ENCODE results near the gene SMKR1. TPM values are rescaled to one million over a fixed set of nuclear protein-coding genes. Genes with fewer than 3 reads are reported as not detected.
"Not testable (repeated sequence)": the region's sequence is repeated elsewhere in the genome, so short reads cannot be mapped to it uniquely, and the experiment has no call there.

The SMKR1 gene
- total RNA-seq, 5 donors from 2014 or later (not counting 1 experiment from before 2014, with no cell fraction given), result 1.3 to 3.6 (median 2.2) TPM

- H3K27ac ChIP-seq (ENCODE audit: low read length), result no peak overlapping the region
- ATAC-seq (replicated peaks in 1 of 4) (no peak), DNase-seq (no peak)
- WGBS (ENCODE audit: insufficient coverage), result 84% methylated on average over 3 of the region's 4 CpGs
- no peaks in the 10 kb centered on the region for H3K36me3 Mint-ChIP-seq
- H3K27ac Mint-ChIP-seq, result no peak overlapping the region
- H3K4me1 ChIP-seq (ENCODE audit: control insufficient read depth in 1 of 2, extremely low read depth in 1 of 2, insufficient read depth in 2 of 2, low read length in 2 of 2), result no peaks in the 10 kb centered on the region
- no peaks in the 10 kb centered on the region for H3K27me3 ChIP-seq (replicated peaks in 1 of 2; ENCODE audit: control insufficient read depth in 2 of 2, extremely low read depth in 1 of 2, insufficient read depth in 2 of 2, low read length in 1 of 2)
- no peak overlapping the region for H3K4me3 ChIP-seq (ENCODE audit: control insufficient read depth in 1 of 2, extremely low read depth in 1 of 2, low read length in 1 of 2)
- no peaks in the 10 kb centered on the region for H3K27me3 Mint-ChIP-seq
- ChIA-PET CTCF (interaction anchor here in 1 of 2 donors (0.6 to 5.9 kb wide), 3 partner anchors 95 to 126 kb away, joined by 3 to 68 read pairs (median 5); no protein-coding TSS in a partner anchor), POLR2A (no interaction called here)
- H3K9me3 Mint-ChIP-seq, result no peaks in the 10 kb centered on the region
- no peaks in the 10 kb centered on the region for H3K36me3 ChIP-seq (ENCODE audit: control insufficient read depth in 2 of 2, extremely low read depth in 1 of 2, insufficient read depth in 1 of 2, low read length in 1 of 2)
- H3K9me3 ChIP-seq, result no peaks in the 10 kb centered on the region
- H3K4me3 Mint-ChIP-seq, result no peak overlapping the region
- no peaks in the 10 kb centered on the region for H3K4me1 Mint-ChIP-seq
Observed at GRCh38 chr7:129468547-129468946, 33.8 kb upstream of the SMKR1 start.

GRCh38 chr7:129469930-129470329, 32.4 kb upstream of the SMKR1 start:
- no peak overlapping the region for H3K4me3 ChIP-seq (ENCODE audit: control insufficient read depth in 1 of 2, extremely low read depth in 1 of 2, low read length in 1 of 2)
- Mint-ChIP-seq H3K27ac (no peak overlapping the region), H3K27me3 (no peaks in the 10 kb centered on the region), H3K4me1 (no peaks in the 10 kb centered on the region), H3K36me3 (no peaks in the 10 kb centered on the region), H3K9me3 (no peaks in the 10 kb centered on the region), H3K4me3 (no peak overlapping the region)
- no peaks in the 10 kb centered on the region for H3K36me3 ChIP-seq (ENCODE audit: control insufficient read depth in 2 of 2, extremely low read depth in 1 of 2, insufficient read depth in 1 of 2, low read length in 1 of 2)
- no peak overlapping the region for H3K27ac ChIP-seq (ENCODE audit: low read length)
- no peaks in the 10 kb centered on the region for H3K9me3 ChIP-seq
- CTCF ChIA-PET, result interaction anchor here (0.6 to 5.9 kb wide), 7 partner anchors 34 to 536 kb away, joined by 3 to 68 read pairs (median 3); no protein-coding TSS in a partner anchor
- POLR2A ChIA-PET, result interaction anchor here in 1 of 2 donors (0.6 kb wide), 1 partner anchor 251 kb away, joined by 11 read pairs; no protein-coding TSS in a partner anchor
- no peaks in the 10 kb centered on the region for H3K4me1 ChIP-seq (ENCODE audit: control insufficient read depth in 1 of 2, extremely low read depth in 1 of 2, insufficient read depth in 2 of 2, low read length in 2 of 2)
- DNase-seq (no peak), ATAC-seq (replicated peaks in 1 of 4) (no peak)
- no peaks in the 10 kb centered on the region for H3K27me3 ChIP-seq (replicated peaks in 1 of 2; ENCODE audit: control insufficient read depth in 2 of 2, extremely low read depth in 1 of 2, insufficient read depth in 2 of 2, low read length in 1 of 2)

GRCh38 chr7:129470411-129470810, 31.9 kb upstream of the SMKR1 start:
- ATAC-seq (replicated peaks in 1 of 4) (no peak), DNase-seq (no peak)
- no CpG with 5 or more reads among the region's 1 CpG for WGBS (ENCODE audit: insufficient coverage)
- Histone ChIP-seq H3K9me3 (no peaks in the 10 kb centered on the region), H3K4me3 (ENCODE audit: control insufficient read depth in 1 of 2, extremely low read depth in 1 of 2, low read length in 1 of 2) (no peak overlapping the region), H3K27me3 (replicated peaks in 1 of 2; ENCODE audit: control insufficient read depth in 2 of 2, extremely low read depth in 1 of 2, insufficient read depth in 2 of 2, low read length in 1 of 2) (no peaks in the 10 kb centered on the region), H3K27ac (ENCODE audit: low read length) (no peak overlapping the region), H3K36me3 (ENCODE audit: control insufficient read depth in 2 of 2, extremely low read depth in 1 of 2, insufficient read depth in 1 of 2, low read length in 1 of 2) (no peaks in the 10 kb centered on the region), H3K4me1 (ENCODE audit: control insufficient read depth in 1 of 2, extremely low read depth in 1 of 2, insufficient read depth in 2 of 2, low read length in 2 of 2) (no peaks in the 10 kb centered on the region)
- POLR2A ChIA-PET, result interaction anchor here in 1 of 2 donors (0.6 kb wide), 1 partner anchor 251 kb away, joined by 11 read pairs; no protein-coding TSS in a partner anchor
- Mint-ChIP-seq H3K36me3 (no peaks in the 10 kb centered on the region), H3K27me3 (no peaks in the 10 kb centered on the region), H3K4me1 (no peaks in the 10 kb centered on the region), H3K4me3 (no peak overlapping the region), H3K9me3 (no peaks in the 10 kb centered on the region), H3K27ac (no peak overlapping the region)
- CTCF ChIA-PET, result interaction anchor here (0.5 to 5.9 kb wide), 7 partner anchors 34 to 535 kb away, joined by 3 to 68 read pairs (median 3); no protein-coding TSS in a partner anchor

- Mint-ChIP-seq H3K9me3 (no peaks in the 10 kb centered on the region), H3K4me3 (no peak overlapping the region), H3K4me1 (no peaks in the 10 kb centered on the region), H3K36me3 (no peaks in the 10 kb centered on the region), H3K27me3 (no peaks in the 10 kb centered on the region), H3K27ac (no peak overlapping the region)
- POLR2A ChIA-PET, result interaction anchor here (0.6 kb wide), 3 partner anchors 26 to 379 kb away, joined by 3 read pairs; no protein-coding TSS in a partner anchor
- Histone ChIP-seq H3K9me3 (no peaks in the 10 kb centered on the region), H3K4me3 (ENCODE audit: control insufficient read depth in 1 of 2, extremely low read depth in 1 of 2, low read length in 1 of 2) (no peak overlapping the region), H3K36me3 (ENCODE audit: control insufficient read depth in 2 of 2, extremely low read depth in 1 of 2, insufficient read depth in 1 of 2, low read length in 1 of 2) (no peaks in the 10 kb centered on the region), H3K27ac (ENCODE audit: low read length) (no peak overlapping the region), H3K4me1 (ENCODE audit: control insufficient read depth in 1 of 2, extremely low read depth in 1 of 2, insufficient read depth in 2 of 2, low read length in 2 of 2) (no peaks in the 10 kb centered on the region), H3K27me3 (replicated peaks in 1 of 2; ENCODE audit: control insufficient read depth in 2 of 2, extremely low read depth in 1 of 2, insufficient read depth in 2 of 2, low read length in 1 of 2) (no peaks in the 10 kb centered on the region)
- ATAC-seq (replicated peaks in 1 of 4) (no peak), DNase-seq (no peak)
- CTCF ChIA-PET, result interaction anchor here (0.5 to 5.9 kb wide), 17 partner anchors 18 to 861 kb away, joined by 3 to 68 read pairs (median 4); partner anchors contain the start of gene STRIP2 (in 1 of the 2)
Observed at GRCh38 chr7:129471402-129471827, 30.9 kb upstream of the SMKR1 start.

- ATAC-seq (replicated peaks in 1 of 4); H3K9me3 Mint-ChIP-seq; H3K4me1 ChIP-seq (ENCODE audit: control insufficient read depth in 1 of 2, extremely low read depth in 1 of 2, insufficient read depth in 2 of 2, low read length in 2 of 2); H3K4me3 Mint-ChIP-seq; CTCF ChIA-PET; H3K27me3 Mint-ChIP-seq; H3K36me3 ChIP-seq (ENCODE audit: control insufficient read depth in 2 of 2, extremely low read depth in 1 of 2, insufficient read depth in 1 of 2, low read length in 1 of 2); H3K4me1 Mint-ChIP-seq; H3K36me3 Mint-ChIP-seq; DNase-seq; H3K27me3 ChIP-seq (replicated peaks in 1 of 2; ENCODE audit: control insufficient read depth in 2 of 2, extremely low read depth in 1 of 2, insufficient read depth in 2 of 2, low read length in 1 of 2); H3K9me3 ChIP-seq; H3K27ac Mint-ChIP-seq; H3K27ac ChIP-seq (ENCODE audit: low read length); H3K4me3 ChIP-seq (ENCODE audit: control insufficient read depth in 1 of 2, extremely low read depth in 1 of 2, low read length in 1 of 2): not testable (repeated sequence)
- POLR2A ChIA-PET, result interaction anchor here in 1 of 2 donors (0.6 kb wide), 1 partner anchor 1903 kb away, joined by 3 read pairs; no protein-coding TSS in a partner anchor
- WGBS (ENCODE audit: insufficient coverage), result 98% methylated on average over 8 of the region's 27 CpGs
Observed at GRCh38 chr7:129475931-129476330, 26.4 kb upstream of the SMKR1 start.

GRCh38 chr7:129476398-129476797, 25.9 kb upstream of the SMKR1 start:
- DNase-seq; H3K9me3 ChIP-seq; H3K27me3 Mint-ChIP-seq; ATAC-seq (replicated peaks in 1 of 4); H3K4me3 ChIP-seq (ENCODE audit: control insufficient read depth in 1 of 2, extremely low read depth in 1 of 2, low read length in 1 of 2); H3K27ac ChIP-seq (ENCODE audit: low read length); H3K27me3 ChIP-seq (replicated peaks in 1 of 2; ENCODE audit: control insufficient read depth in 2 of 2, extremely low read depth in 1 of 2, insufficient read depth in 2 of 2, low read length in 1 of 2); H3K4me1 ChIP-seq (ENCODE audit: control insufficient read depth in 1 of 2, extremely low read depth in 1 of 2, insufficient read depth in 2 of 2, low read length in 2 of 2); H3K36me3 ChIP-seq (ENCODE audit: control insufficient read depth in 2 of 2, extremely low read depth in 1 of 2, insufficient read depth in 1 of 2, low read length in 1 of 2); H3K27ac Mint-ChIP-seq; H3K4me1 Mint-ChIP-seq; H3K36me3 Mint-ChIP-seq; CTCF ChIA-PET; H3K9me3 Mint-ChIP-seq; H3K4me3 Mint-ChIP-seq: not testable (repeated sequence)
- WGBS (ENCODE audit: insufficient coverage), result 98% methylated on average over 6 of the region's 27 CpGs
- POLR2A ChIA-PET, result interaction anchor here in 1 of 2 donors (0.6 kb wide), 1 partner anchor 1904 kb away, joined by 3 read pairs; no protein-coding TSS in a partner anchor

All from T-cell (primary cell).